HG03520 (cell line): Measurements from ENCODE around the gene GAP43.

Source experiments
- ATAC-seq: cut with Tn5 transposase; IDR thresholded peaks from one replicate; pipeline ENCODE4 v1.9.1; 2021; ENCODE audit warnings: mild to moderate bottlenecking, moderate library complexity; ENCODE audit not compliant: unreplicated experiment

GAP43 gene, protein sequence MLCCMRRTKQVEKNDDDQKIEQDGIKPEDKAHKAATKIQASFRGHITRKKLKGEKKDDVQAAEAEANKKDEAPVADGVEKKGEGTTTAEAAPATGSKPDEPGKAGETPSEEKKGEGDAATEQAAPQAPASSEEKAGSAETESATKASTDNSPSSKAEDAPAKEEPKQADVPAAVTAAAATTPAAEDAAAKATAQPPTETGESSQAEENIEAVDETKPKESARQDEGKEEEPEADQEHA

DNA sequence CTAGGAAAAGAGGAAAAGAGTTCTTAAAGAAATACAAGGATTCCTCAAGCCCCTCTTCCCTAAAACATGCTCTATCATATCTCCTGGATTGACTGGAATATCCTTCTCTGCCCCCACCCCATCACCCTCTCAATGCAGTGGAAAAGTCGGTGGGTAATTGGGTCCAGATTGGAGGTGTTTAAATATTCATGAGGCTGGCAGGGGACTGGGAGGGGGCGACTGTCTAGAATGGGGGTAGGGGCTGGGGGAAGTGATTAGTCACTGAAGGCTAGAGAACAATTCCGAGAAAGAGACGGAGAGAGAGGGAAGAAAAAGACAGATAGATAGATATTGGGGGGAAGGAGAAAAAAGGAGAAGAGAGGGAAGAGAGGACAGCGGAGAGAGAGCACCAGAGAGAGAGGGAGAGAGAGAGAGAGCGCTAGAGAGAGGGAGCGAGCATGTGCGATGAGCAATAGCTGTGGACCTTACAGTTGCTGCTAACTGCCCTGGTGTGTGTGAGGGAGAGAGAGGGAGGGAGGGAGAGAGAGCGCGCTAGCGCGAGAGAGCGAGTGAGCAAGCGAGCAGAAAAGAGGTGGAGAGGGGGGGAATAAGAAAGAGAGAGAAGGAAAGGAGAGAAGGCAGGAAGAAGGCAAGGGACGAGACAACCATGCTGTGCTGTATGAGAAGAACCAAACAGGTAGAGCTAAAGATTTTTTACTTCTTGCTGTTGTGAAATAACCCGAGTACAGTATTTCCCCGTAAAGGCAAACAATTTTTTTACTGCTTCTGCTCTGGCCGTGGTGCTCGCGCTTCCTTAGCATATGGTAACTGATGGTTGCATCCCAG is at the start of gene GAP43:
TSS of gene GAP43 (plus strand) at position 467 of the 825 bp plus-strand sequence. CDS start at position 647, 180 bp downstream.
- ATAC-seq: no peak

DNA sequence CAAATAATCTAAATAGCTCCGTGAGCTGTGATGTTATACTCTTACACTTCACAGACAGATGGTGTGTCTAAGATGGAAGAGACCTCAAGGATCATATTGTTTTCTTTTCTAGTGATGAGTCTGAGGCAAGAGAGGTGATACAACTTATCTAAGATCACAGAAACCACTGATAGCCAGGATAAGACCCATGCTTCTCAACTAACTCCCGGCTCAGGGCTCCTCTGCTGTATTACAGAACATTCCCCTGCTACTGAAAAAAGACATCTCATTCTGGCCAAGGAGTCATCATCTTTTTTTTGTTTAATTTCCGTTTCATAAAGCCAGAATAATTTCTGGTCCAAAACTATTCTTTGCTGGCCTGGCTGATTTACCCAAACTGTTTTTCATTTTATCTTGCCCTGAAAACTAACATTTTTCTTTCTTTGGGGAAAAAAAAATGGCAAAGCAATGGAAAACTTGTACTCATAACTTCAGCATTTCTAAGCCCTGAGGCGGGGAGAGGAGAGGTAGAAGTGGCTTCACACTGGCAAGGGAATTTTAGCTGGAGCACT is 46.9 kb upstream of the GAP43 start:
- no peak for ATAC-seq

DNA sequence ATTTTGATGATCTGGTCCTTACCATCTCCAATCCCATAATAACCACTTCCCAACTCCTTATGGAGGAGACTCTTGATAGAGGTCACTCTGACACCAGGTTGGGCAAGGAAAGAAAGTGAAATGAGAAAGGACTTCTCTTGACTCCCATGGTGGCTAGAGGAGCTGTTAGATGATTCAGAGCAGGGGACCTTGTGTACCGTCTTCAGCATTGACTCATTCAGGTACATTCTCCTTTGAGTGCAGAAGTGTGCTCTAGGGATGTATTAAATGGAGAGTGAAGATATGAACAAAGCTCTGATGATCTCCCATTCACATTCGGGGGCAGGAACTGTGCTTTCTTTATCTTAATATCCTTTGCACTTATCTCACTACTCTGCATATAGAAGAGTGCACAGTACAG is 46.3 kb upstream of the GAP43 start:
- ATAC-seq: no peak

- no peak for ATAC-seq
Observed at GRCh38 chr3:115578331-115578730, 45.0 kb upstream of the GAP43 start.

DNA sequence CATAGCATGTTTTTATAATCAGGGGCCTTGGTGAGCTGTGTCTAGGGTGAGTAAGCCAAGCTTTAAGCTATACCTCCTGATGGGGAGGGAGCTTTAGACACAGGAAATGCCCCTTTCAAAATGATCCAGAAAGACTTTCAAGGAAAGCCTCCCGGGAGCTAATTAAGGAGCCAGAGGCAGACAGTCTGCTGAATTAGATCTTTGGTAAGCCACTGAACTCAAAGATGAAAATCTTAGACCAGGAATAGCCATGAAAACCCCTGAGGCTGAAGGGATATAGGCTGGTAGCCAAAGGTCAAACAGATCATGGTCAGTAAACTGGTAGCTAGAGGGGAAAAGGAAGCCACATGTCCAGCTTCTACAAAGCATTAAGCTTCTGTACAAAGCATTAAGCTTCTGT is 42.7 kb upstream of the GAP43 start:
- no peak for ATAC-seq

GRCh38 chr3:115581362-115582135 is 41.8 kb upstream of the GAP43 start:
- ATAC-seq: no peak

DNA sequence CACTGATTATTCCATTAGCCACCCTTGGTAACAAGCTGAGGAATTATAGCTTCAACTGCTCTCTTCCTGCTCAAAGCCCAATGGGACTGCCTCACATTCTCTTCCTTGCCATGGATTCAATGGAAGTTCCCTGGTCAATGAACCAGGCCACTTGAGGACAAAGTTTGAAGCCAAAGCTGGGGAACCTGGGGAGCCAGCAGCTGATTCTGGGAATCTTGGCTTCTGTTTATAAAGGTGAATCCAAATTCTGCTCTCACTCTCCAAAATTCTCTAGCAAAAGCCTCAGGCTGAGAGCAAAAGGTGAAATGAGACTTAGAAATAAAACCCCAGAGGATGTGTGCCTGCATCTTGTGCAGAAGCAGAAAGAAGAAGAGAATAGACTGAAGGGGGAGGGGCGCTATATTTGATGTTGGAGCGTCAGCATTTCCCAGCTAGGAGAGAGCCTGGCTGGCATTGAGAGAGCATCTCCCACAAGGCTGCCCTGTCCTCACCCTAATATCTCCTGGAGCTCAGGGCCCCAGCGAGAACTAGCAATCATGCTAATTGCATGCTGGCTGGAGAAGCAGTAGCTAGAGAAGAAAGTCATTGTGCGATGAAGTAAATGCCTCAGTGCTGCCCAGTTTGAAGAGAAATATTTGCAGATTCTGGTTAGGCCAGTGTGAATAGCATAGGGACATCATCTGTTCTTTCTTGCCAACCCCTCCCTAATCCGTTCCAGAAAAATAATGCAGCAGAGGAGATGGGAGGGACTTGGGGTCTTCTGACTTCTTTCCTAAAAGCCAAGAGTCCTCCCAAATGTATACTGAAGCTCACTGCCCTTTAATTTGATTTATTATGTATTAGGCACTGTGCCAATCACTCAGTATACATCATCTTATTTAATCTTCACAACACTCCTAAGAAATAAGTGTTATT is 34.9 kb upstream of the GAP43 start:
- no peak for ATAC-seq

DNA sequence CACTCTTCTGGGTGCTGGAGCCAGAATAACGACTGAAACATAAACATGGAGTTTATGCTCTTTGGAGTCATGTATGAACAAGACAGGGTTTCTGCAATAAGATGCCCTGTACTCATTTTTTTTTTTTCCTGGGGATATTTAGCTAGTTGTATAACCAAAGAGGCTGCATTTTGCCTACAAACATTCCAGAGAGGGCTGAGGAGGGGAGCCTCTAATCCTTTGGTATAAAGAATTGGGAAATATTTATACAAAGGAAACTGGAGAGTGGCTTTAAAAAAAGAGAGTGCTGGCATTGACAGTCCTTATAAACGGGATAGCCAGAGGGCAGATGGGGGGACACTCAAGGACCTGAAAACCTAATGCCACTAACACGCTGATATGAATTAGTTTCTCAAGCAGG is 32.4 kb upstream of the GAP43 start:
- ATAC-seq: no peak

- ATAC-seq: no peak
Observed at GRCh38 chr3:115595611-115596275, 27.6 kb upstream of the GAP43 start.

DNA sequence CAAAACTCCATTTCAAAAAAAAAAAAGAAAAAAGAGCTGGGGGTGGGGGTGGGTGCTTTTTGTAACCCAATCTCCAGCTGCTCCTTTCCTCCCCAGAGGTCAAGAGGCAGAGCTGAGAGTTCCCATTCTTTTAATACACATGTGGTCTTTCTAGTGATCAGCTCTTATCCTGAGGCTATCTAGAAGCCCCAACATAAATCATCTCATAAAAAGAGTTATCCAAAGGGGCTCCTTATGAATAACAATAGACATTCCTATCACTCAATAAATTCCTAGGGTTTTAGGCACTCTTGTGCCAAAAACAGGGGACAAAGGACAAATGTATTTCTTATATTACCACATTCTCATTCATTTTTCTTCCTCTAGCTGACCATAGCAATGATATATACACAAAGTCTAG is 25.1 kb upstream of the GAP43 start:
- no peak for ATAC-seq

DNA sequence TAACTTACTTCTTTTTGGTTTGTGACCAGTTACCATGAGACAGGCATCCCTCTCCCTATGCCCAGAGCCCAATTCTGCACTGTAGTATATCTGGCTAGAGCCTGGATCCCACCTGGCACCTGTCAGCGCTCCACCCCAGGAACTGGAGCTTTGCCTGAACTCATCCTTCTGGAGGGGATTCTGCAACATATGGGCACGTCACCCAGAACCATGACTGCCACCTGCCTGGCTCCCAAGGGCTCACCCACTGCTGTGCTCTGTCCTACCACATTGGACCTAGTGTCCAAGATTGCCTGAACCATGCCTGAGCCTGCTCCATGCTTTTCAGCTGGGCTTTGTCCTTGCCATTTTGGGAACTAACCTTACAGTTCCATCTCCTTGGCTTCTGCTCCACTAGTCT is 21.1 kb upstream of the GAP43 start:
- no peak for ATAC-seq

GRCh38 chr3:115611630-115612029 is 11.7 kb upstream of the GAP43 start:
- no peak for ATAC-seq

DNA sequence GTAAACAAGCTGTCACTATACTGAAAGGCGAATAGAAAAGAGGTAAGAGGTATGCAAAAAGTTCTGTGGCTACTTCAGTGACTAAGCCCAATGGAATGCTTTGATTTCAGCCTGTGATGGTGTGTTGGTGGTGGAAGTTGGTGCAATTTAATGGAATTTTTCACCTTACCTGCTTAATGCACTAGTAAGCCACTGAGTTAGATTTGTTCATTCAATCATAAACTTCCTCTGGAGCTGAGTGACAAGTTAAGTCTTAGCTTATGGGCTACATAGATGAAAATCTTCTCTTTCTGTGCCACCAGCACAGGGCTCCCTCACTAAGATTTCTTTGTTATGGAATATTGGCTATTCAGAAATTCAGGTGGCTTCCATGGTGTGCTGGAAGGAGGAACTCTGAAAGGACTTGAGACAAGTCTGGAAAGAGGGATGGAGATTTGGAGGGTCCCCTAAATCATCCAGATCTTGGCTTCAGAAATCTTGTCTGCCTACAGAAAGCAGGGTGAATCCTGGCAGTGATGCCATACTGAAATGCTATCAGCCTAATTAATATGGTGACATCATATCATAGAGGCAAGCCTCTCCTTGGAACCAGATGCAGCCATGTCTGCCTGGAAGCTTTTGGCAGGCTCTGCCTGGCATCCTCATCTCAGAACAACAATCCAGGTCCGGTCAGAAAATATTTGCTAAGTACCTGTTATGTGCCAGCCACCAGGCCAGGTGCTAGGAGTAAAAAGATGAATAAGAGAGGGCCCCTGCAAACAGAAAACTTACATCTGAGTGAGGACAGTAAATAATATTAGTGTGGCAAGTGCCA is 8.1 kb upstream of the GAP43 start:
- no peak for ATAC-seq

- no peak for ATAC-seq
Observed at GRCh38 chr3:115616461-115616860, 6.8 kb upstream of the GAP43 start.

GRCh38 chr3:115617591-115617990 is 5.7 kb upstream of the GAP43 start:
- ATAC-seq: no peak

- no peak for ATAC-seq
Observed at GRCh38 chr3:115624029-115624741, 875 bp downstream of the GAP43 start.

GRCh38 chr3:115624901-115625300 is 1.6 kb downstream of the GAP43 start:
- ATAC-seq: no peak

DNA sequence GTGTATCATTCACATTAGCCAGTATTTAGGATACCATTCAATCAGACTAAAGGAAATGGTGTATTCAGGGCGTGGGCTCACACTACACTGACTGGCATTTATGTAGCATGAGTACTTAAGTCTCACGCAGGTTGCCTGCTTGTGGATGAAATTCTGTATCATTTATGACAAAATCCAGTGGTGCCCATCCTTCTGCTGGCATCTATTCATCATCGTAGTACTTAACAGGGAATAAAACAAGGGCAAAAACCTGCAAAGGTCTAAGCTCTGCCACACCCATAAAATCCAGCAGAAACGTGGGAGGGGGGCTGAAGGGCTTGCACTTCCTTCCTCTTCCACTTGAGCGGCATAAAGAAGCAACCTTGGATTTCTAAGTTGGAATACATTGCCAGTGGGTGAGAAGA is 2.7 kb downstream of the GAP43 start:
- ATAC-seq: no peak
